Glomerular visceral epithelial cell (primary cell): Measurements from ENCODE around the gene STAMBP.
"Not testable (repeated sequence)": the region's sequence is repeated elsewhere in the genome, so short reads cannot be mapped to it uniquely, and the experiment has no call there.

ENCODE experiments used
- DNase-seq: peaks from one replicate; pipeline ENCODE4 v3.0.0-alpha.2; 2016; ENCODE audit errors: extremely low spot score

The STAMBP gene

GRCh38 chr2:73828818-73829570 lies at the start of gene STAMBP:
Gene STAMBP, plus strand, starts transcription at chr2:73828961. Its CDS starts 1,896 bp downstream, at chr2:73830857.
- DNase-seq, result peak; percentile 92

GRCh38 chr2:73779467-73780236 lies 49.1 kb upstream of the STAMBP start, which contains the start of gene DUSP11:
Gene DUSP11, minus strand, starts transcription at chr2:73780103. Its CDS starts 129 bp downstream, at chr2:73779974.
- DNase-seq, result peak; percentile 93

- no peak for DNase-seq
These were observed 48.6 kb upstream of the STAMBP start for GRCh38 chr2:73780237-73780582.

GRCh38 chr2:73783402-73783801 lies 45.4 kb upstream of the STAMBP start:
- peak; percentile 15 for DNase-seq

- DNase-seq, result not testable (repeated sequence)
These were observed 44.9 kb upstream of the STAMBP start, which contains the start of gene C2orf78 for GRCh38 chr2:73783883-73784282. Gene C2orf78, plus strand, starts transcription at chr2:73784183. Its CDS starts 127 bp downstream, at chr2:73784310.

- DNase-seq, result no peak
These were observed 16.9 kb upstream of the STAMBP start for GRCh38 chr2:73811878-73812277.

- no peak for DNase-seq
These were observed 16.1 kb upstream of the STAMBP start for GRCh38 chr2:73812635-73813034.

GRCh38 chr2:73818296-73818695 lies 10.5 kb upstream of the STAMBP start:
- no peak for DNase-seq

GRCh38 chr2:73821227-73821626 lies 7.5 kb upstream of the STAMBP start:
- DNase-seq, result no peak

- DNase-seq, result no peak
These were observed 7.1 kb upstream of the STAMBP start for GRCh38 chr2:73821669-73822068.

GRCh38 chr2:73822276-73822675 lies 6.5 kb upstream of the STAMBP start:
- DNase-seq, result no peak

GRCh38 chr2:73822991-73823390 lies 5.8 kb upstream of the STAMBP start:
- no peak for DNase-seq

GRCh38 chr2:73823416-73823815 lies 5.3 kb upstream of the STAMBP start:
- DNase-seq, result no peak

GRCh38 chr2:73823916-73824523 lies 4.7 kb upstream of the STAMBP start:
- DNase-seq, result peak; percentile 76

- DNase-seq, result no peak
These were observed 3.4 kb upstream of the STAMBP start for GRCh38 chr2:73825408-73825807.

GRCh38 chr2:73827018-73827417 lies 1.7 kb upstream of the STAMBP start:
- peak; percentile 47 for DNase-seq

- no peak for DNase-seq
These were observed 937 bp upstream of the STAMBP start for GRCh38 chr2:73827660-73828388.

GRCh38 chr2:73828389-73828817 lies 358 bp upstream of the STAMBP start:
- no peak for DNase-seq

GRCh38 chr2:73830871-73831401 lies 2.2 kb downstream of the STAMBP start:
- DNase-seq, result peak; percentile 92

GRCh38 chr2:73832930-73833329 lies 4.2 kb downstream of the STAMBP start:
- no peak for DNase-seq

GRCh38 chr2:73836141-73836943 lies 7.6 kb downstream of the STAMBP start:
- peak; percentile 40 for DNase-seq
